Fibroblast of skin of abdomen (primary cell): ENCODE results near the gene ABL2.

Experiments used
- DNase-seq: peaks from one replicate; pipeline ENCODE4 v3.0.0-alpha.2; 2013

The ABL2 gene

GRCh38 chr1:179091691-179092165 is 137.7 kb downstream of the ABL2 start:
- DNase-seq = peak; percentile 45

GRCh38 chr1:179090923-179091322 is 138.6 kb downstream of the ABL2 start:
- no peak for DNase-seq

GRCh38 chr1:179090522-179090921 is 139.0 kb downstream of the ABL2 start:
- no peak for DNase-seq

GRCh38 chr1:179089827-179090482 is 139.5 kb downstream of the ABL2 start:
- DNase-seq = no peak

GRCh38 chr1:179087665-179088064 is 141.8 kb downstream of the ABL2 start:
- peak; percentile 17 for DNase-seq

GRCh38 chr1:179083533-179083932 is 145.9 kb downstream of the ABL2 start:
- DNase-seq = no peak

GRCh38 chr1:179082999-179083335 is 146.5 kb downstream of the ABL2 start:
- peak; percentile 31 for DNase-seq

GRCh38 chr1:179082333-179082998 is 147.0 kb downstream of the ABL2 start:
- no peak for DNase-seq

- peak; percentile 86 for DNase-seq
Measured at GRCh38 chr1:179081687-179082332, 147.7 kb downstream of the ABL2 start, which contains the start of gene TOR3A. Gene TOR3A, plus strand, starts transcription at chr1:179082070. Its CDS starts 59 bp downstream, at chr1:179082129.

- no peak for DNase-seq
Measured at GRCh38 chr1:179080866-179081686, 148.4 kb downstream of the ABL2 start.

- peak; percentile 76 for DNase-seq
Measured at GRCh38 chr1:179079113-179079761, 150.2 kb downstream of the ABL2 start.

- DNase-seq = peak; percentile 20
Measured at GRCh38 chr1:179077396-179077795, 152.1 kb downstream of the ABL2 start.

- no peak for DNase-seq
Measured at GRCh38 chr1:179066471-179066870, 163.0 kb downstream of the ABL2 start.

GRCh38 chr1:179061360-179062282 is 167.9 kb downstream of the ABL2 start:
- no peak for DNase-seq

- peak; percentile 90 for DNase-seq
Measured at GRCh38 chr1:179058487-179059483, 170.7 kb downstream of the ABL2 start.

- peak; percentile 42 for DNase-seq
Measured at GRCh38 chr1:179055937-179056336, 173.5 kb downstream of the ABL2 start.

- no peak for DNase-seq
Measured at GRCh38 chr1:179053486-179053885, 176.0 kb downstream of the ABL2 start.

GRCh38 chr1:179052776-179053175 is 176.7 kb downstream of the ABL2 start:
- DNase-seq = no peak
